HG02571 (cell line): ENCODE measurements around the gene NHS.
A peak's percentile ranks its signal among the peaks of the same experiment; 100 is the strongest.

Source experiments
- ATAC-seq: cut with Tn5 transposase; IDR thresholded peaks from one replicate; pipeline ENCODE4 v1.9.1; 2021; ENCODE audit warnings: mild to moderate bottlenecking, moderate library complexity; ENCODE audit not compliant: unreplicated experiment

The NHS gene

DNA sequence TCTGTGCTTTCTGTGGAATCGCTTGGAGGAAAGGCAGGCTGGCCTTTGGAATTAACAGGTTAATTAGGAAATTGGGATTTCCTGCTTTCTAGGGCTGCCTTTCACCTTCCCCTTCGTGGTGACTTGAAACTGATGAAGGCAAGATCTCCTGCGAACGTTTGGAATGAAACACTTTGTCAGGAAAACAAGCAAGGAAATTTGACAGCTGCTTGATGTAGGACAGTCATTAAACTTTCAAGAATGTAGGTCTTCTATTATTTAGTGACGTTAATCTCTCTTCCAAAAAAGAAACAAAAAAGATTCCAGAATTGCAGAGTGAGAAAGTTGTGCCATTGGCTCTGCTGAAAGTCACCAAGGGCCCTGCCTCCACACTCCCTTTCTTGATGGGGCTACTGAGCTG, 206.6 kb downstream of the NHS start:
- ATAC-seq: no peak

DNA sequence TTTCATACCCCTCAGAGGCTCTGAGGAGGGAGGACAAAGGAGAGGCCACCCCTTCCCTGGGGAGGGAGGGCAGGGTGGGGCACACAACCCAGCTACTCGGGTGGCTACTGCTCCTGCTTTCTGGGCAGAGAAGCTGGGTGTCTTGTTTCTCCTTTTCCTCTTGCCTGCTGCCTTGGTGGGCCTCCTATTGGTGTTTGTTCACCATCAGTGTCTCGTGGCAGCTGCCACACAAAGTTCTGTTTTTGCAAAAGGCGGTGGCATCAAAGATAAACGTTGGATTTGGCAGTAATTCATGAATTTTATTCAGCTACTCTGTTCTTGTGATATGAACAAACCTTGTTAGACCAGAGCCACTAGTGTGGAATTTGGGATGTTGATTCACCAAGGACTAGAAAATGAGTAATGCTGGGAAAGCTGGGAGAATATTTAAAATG, 209.3 kb downstream of the NHS start:
- ATAC-seq: no peak

GRCh38 chrX:17585006-17585405, 210.0 kb downstream of the NHS start:
- ATAC-seq: no peak

GRCh38 chrX:17587366-17587765, 212.4 kb downstream of the NHS start:
- no peak for ATAC-seq

- ATAC-seq: no peak
Observed at GRCh38 chrX:17588303-17588702, 213.3 kb downstream of the NHS start.

- peak; percentile 81 for ATAC-seq
Observed at GRCh38 chrX:17590892-17591740, 216.1 kb downstream of the NHS start.

- no peak for ATAC-seq
Observed at GRCh38 chrX:17591741-17592110, 216.7 kb downstream of the NHS start.

DNA sequence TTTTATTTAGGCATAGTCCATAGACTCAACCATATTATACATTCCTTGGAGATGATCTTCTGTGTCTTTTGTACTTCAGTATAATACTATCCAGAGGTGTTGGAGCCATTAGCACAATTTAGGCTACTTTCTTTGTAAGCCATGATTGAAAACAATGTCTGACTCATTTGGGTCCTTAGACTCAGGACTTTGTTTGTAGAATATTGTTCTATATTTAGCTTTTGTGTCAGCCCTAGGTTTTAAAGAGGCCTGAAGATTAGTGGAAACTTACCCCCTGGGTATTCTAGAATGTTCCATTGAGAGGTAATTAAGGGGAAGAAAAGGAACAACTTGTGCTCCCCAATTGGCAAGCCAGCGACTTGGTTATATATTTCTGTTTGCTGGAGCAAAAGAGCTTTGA, 217.1 kb downstream of the NHS start:
- ATAC-seq: no peak

- no peak for ATAC-seq
Observed at GRCh38 chrX:17594693-17595092, 219.7 kb downstream of the NHS start.

DNA sequence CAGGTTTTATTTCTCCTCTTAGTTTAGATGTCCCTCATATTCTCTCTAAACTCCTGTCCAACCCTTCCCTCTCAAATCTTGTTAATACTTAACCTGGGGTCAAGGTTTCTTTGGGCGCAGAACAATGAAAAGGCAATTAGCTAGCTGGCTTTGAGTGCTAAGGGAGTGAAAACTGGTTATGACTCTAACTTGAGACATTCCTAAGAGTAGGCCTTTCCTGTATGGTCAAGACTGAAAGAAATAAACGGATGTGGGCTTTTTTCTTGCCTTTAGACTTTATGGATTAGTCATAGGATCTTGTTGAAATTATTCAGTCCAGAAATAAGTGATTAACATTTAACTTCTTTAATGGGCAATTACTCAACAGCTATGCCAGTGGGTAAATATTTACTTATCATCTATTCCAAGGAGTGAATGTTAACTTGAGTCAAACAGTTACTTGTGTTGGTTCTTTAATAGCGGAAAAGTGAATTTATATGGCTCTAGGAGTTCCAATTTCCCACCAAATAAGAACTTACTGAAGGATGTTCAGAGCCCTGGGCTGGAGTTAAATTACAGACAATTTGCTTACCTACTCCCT, 220.5 kb downstream of the NHS start:
- ATAC-seq: no peak

DNA sequence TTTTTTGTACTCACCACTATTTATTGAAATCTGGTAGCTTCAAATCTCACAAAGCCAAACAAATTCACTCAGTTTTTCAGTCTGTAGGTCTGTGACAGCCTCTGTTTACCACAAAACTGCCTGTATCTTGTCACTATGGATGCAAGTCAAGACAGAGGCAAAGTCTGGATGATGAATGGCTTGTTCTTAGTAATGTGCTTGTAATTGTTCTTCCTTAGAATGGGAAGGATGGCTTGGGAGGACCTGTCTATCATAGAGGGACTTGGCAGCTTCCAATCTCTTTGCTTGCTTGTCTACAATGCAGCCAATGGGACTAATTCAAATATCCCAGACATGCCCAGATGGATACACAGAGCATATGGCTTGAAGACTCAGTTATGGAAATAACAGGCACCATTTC, 221.1 kb downstream of the NHS start:
- ATAC-seq: no peak

GRCh38 chrX:17596546-17597205, 221.7 kb downstream of the NHS start:
- no peak for ATAC-seq

- no peak for ATAC-seq
Observed at GRCh38 chrX:17597327-17597726, 222.3 kb downstream of the NHS start.

DNA sequence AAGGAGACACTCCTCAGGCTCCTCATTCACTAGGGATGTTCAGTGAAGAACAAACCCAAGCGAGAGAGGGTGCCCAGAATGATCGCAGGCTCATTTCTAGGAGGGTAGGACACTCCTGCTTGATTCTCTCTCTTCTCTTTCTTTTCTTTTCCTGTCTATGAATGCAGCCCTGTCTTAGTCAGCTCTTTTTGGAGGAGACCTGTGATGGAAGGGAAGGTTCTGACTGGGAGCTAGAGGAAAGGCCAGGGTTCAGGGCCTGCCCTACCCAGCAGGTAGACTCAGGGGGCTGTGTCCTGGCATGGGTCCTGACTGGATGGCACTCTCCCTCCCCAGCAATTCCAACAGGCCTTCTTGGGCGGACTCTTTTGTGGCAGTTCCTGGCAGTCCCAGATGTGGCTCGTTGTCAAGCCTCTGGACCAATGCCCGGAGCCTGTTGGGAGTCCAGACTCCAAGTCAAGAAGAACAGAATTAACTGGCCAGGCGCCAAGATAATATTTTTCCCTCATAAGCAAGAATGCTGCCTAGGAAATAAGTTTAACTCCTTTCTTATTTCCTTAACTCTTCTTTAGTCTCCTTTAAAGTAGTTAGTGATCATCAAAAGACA, 222.9 kb downstream of the NHS start:
- no peak for ATAC-seq

- no peak for ATAC-seq
Observed at GRCh38 chrX:17601441-17602200, 226.6 kb downstream of the NHS start.

- ATAC-seq: no peak
Observed at GRCh38 chrX:17602245-17602644, 227.2 kb downstream of the NHS start.

DNA sequence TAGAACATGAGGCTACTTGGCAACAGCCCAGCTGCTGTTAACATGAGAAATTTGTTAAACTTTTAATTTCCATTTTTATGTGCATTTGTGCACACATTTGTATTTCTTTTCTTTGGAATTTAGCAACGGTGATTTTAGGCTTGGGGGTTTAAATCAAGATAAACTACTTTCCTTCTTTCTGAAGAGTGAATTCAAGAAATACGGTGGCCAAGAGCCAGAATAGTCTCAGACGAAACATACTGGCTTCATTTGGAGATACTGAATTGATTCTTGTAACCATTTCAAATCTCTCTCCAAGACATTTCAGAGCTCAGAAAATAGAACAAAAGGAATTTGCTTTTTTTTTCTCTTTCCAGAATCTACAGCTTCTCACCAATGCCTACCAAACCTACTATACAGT, 228.2 kb downstream of the NHS start:
- ATAC-seq: no peak

- ATAC-seq: no peak
Observed at GRCh38 chrX:17605676-17606075, 230.7 kb downstream of the NHS start.

DNA sequence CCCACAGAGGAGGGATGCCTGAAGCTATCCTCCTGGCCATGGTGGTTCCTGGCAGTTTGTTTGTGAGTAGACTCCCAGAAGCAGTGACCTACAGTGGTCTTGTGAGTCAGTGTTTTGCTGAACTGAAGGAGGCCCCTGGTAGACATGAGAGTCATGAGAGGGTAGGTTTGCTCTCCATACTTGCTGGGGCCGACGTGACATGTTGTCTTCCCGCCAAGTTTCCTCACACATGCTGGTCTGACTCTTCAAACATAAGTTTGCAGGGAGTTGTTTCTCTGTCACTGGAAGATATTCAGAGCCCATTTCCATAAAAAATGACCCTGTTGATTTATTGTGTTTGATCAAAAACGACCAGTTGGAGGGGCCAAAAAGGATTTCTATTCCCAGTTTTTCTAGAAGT, 231.2 kb downstream of the NHS start:
- no peak for ATAC-seq

DNA sequence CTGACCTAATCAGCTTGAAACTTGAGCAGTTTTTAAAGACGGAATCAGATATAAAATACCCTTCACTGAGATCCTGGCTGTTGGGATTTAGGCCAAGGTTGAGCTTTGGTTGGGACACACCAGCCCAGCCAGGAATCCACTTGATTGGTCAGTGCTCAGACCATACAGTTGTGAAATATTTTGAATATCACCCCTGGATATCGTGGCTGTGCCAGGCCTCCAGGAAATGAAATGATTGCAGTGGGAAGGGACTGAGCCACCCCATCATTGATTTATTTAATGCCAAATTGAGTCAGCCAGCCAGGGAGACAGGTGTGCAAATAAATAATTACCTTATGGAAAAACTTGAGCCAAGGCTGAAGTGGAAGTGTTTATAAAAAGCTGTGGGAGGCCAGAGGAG, 233.9 kb downstream of the NHS start:
- no peak for ATAC-seq

DNA sequence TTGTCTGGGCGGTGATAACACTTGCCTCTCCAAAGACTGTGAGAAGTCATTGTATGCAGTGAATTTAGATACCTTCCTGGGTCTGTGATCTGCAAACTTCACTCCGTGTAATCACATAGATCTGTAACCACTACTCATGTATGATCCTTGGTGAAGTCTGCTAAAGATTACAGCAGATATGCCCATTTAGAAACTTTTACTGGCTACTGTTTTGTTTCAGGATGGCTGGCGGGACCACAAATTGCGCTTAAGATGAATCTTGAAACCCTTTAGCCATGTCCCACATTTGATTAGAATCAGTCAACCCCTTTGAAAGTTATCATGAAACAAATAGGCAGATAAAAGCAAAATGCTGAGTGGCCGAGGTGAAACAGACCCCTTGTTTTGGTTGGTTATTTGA, 235.8 kb downstream of the NHS start:
- ATAC-seq: no peak
